ENCODE data around the gene FARS2.

- TF ChIP-seq CTCF (IDR thresholded peaks at IDR 0.05) (no peak), EP300 (IDR thresholded peaks at IDR 0.05) (no peak), POLR2A (IDR thresholded peaks at IDR 0.05) (no peak)
Measured at GRCh38 chr6:5259428-5259827, 1.9 kb upstream of the FARS2 start.
